NCI-H128 (cell line): ENCODE data around the gene AGMO.

Experiments
- DNase-seq: peaks from one replicate; lab custom pipeline; 2025; ENCODE audit not compliant: unreplicated experiment; lab: John Stamatoyannopoulos, UW

AGMO gene

DNA sequence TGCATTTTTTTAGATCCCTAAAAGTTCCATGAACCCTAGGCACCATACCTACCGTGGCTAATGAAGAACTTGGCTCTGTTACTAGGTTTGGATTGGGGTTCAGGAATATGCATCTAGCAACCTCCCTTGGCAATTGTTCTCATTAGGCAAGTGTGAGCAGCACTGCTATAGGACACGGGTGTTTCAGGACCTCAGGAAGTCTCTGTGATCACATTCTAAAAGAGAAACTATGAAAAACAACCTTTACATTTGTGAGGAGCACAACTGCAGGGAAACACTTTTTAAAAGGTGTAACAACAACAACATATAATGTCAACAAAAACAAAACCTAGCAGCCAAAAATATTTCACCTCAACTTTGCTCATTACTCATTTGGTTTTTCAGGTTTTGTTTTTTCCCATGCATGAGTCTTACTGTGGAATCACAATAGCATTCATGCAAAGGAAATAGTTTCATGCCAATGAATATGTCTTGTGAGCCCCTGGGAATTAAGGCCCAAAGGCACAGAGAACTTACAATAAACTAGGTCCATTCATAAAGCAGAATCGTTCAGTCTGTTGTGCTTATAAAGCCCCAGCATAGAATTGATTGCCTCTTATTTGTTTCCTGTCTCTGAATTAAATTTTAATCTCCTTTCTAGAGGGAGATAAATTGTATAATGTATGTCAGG, 403.5 kb downstream of the AGMO start:
- no peak for DNase-seq
